ENCODE data around the gene THOC6. TPM values are rescaled to one million over a fixed set of nuclear protein-coding genes. Genes with fewer than 3 reads are reported as not detected.

THOC6 gene
- total and polyA plus RNA-seq, 9 of the 15 experiments (the other 6 are each of a cell fraction or from before 2014, with no cell fraction given) = 2.5 to 65.4 (median 42.3) TPM

- TF ChIP-seq, protein P1, sequence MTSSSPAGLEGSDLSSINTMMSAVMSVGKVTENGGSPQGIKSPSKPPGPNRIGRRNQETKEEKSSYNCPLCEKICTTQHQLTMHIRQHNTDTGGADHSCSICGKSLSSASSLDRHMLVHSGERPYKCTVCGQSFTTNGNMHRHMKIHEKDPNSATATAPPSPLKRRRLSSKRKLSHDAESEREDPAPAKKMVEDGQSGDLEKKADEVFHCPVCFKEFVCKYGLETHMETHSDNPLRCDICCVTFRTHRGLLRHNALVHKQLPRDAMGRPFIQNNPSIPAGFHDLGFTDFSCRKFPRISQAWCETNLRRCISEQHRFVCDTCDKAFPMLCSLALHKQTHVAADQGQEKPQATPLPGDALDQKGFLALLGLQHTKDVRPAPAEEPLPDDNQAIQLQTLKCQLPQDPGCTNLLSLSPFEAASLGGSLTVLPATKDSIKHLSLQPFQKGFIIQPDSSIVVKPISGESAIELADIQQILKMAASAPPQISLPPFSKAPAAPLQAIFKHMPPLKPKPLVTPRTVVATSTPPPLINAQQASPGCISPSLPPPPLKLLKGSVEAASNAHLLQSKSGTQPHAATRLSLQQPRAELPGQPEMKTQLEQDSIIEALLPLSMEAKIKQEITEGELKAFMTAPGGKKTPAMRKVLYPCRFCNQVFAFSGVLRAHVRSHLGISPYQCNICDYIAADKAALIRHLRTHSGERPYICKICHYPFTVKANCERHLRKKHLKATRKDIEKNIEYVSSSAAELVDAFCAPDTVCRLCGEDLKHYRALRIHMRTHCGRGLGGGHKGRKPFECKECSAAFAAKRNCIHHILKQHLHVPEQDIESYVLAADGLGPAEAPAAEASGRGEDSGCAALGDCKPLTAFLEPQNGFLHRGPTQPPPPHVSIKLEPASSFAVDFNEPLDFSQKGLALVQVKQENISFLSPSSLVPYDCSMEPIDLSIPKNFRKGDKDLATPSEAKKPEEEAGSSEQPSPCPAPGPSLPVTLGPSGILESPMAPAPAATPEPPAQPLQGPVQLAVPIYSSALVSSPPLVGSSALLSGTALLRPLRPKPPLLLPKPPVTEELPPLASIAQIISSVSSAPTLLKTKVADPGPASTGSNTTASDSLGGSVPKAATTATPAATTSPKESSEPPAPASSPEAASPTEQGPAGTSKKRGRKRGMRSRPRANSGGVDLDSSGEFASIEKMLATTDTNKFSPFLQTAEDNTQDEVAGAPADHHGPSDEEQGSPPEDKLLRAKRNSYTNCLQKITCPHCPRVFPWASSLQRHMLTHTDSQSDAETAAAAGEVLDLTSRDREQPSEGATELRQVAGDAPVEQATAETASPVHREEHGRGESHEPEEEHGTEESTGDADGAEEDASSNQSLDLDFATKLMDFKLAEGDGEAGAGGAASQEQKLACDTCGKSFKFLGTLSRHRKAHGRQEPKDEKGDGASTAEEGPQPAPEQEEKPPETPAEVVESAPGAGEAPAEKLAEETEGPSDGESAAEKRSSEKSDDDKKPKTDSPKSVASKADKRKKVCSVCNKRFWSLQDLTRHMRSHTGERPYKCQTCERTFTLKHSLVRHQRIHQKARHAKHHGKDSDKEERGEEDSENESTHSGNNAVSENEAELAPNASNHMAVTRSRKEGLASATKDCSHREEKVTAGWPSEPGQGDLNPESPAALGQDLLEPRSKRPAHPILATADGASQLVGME (CRISPR knock-in tag; IDR thresholded peaks at IDR 0.05) = no peak
- TF ChIP-seq STAT5A (IDR thresholded peaks at IDR 0.05; ENCODE audit: borderline replicate concordance, low read length) (no peak), RBM15 (IDR thresholded peaks at IDR 0.05; ENCODE audit: insufficient read depth, low read length) (no peak), MYBL2 (IDR thresholded peaks at IDR 0.05; ENCODE audit: low read depth) (no peak), MYBL2 (CRISPR knock-in tag; IDR thresholded peaks at IDR 0.05; ENCODE audit: borderline replicate concordance) (no peak), SMARCE1 (IDR thresholded peaks at IDR 0.05) (peak; percentile 85), MTA1 (IDR thresholded peaks at IDR 0.05; ENCODE audit: borderline replicate concordance) (peak; percentile 18; the same call in 1 of the 2 replicates), KLF1 (tag; IDR thresholded peaks at IDR 0.05) (no peak), REST (IDR thresholded peaks at IDR 0.05; ENCODE audit: borderline replicate concordance) (no peak), REST (CRISPR knock-in tag; IDR thresholded peaks at IDR 0.05; ENCODE audit: low read depth) (no peak)
- TF ChIP-seq, protein P2, sequence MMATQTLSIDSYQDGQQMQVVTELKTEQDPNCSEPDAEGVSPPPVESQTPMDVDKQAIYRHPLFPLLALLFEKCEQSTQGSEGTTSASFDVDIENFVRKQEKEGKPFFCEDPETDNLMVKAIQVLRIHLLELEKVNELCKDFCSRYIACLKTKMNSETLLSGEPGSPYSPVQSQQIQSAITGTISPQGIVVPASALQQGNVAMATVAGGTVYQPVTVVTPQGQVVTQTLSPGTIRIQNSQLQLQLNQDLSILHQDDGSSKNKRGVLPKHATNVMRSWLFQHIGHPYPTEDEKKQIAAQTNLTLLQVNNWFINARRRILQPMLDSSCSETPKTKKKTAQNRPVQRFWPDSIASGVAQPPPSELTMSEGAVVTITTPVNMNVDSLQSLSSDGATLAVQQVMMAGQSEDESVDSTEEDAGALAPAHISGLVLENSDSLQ (IDR thresholded peaks at IDR 0.05) = no peak
- TF ChIP-seq, protein P3, sequence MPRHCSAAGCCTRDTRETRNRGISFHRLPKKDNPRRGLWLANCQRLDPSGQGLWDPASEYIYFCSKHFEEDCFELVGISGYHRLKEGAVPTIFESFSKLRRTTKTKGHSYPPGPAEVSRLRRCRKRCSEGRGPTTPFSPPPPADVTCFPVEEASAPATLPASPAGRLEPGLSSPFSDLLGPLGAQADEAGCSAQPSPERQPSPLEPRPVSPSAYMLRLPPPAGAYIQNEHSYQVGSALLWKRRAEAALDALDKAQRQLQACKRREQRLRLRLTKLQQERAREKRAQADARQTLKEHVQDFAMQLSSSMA (CRISPR knock-in tag; IDR thresholded peaks at IDR 0.05) = no peak
Observed at GRCh38 chr16:3020604-3021448, 3.0 kb upstream of the THOC6 start (continued).

Data from K562 (cell line).